H9 (cell line): ENCODE measurements around the gene GPI. TPM values are rescaled to one million over a fixed set of nuclear protein-coding genes. Genes with fewer than 3 reads are reported as not detected.

ENCODE experiments used
- DNase-seq: peaks from one replicate; pipeline ENCODE4 v3.0.0-alpha.2; 2017
- H2AFZ ChIP-seq: one replicate; pipeline ENCODE4 v1.6.1; 2013; ENCODE audit warnings: mild to moderate bottlenecking, low read length, control low read depth, moderate library complexity
- H2AK5ac ChIP-seq: 2 replicates; pipeline ENCODE4 v1.6.1; 2013; ENCODE audit warnings: low read length, control low read depth, mixed read lengths; ENCODE audit not compliant: insufficient read length
- H2BK120ac ChIP-seq: one replicate; pipeline ENCODE4 v1.6.1; 2013; ENCODE audit warnings: low read depth, mild to moderate bottlenecking, low read length, control low read depth, inconsistent platforms; ENCODE audit not compliant: poor library complexity, severe bottlenecking
- H2BK12ac ChIP-seq: 2 replicates; pipeline ENCODE4 v1.6.1; 2013; ENCODE audit warnings: low read length, control low read depth, mixed read lengths, low read depth; ENCODE audit not compliant: insufficient read length
- H2BK15ac ChIP-seq: 2 replicates; pipeline ENCODE4 v1.6.1; 2013; ENCODE audit warnings: low read depth, low read length, control low read depth
- H2BK20ac ChIP-seq: one replicate; pipeline ENCODE4 v1.6.1; 2013; ENCODE audit warnings: low read depth, mild to moderate bottlenecking, low read length, control low read depth, inconsistent platforms; ENCODE audit not compliant: poor library complexity, severe bottlenecking
- H2BK5ac ChIP-seq: 2 replicates; pipeline ENCODE4 v1.6.1; 2013; ENCODE audit warnings: low read length, control low read depth, mixed read lengths; ENCODE audit not compliant: insufficient read length
- H3K14ac ChIP-seq: 2 replicates; pipeline ENCODE4 v1.6.1; 2013; ENCODE audit warnings: low read length, control low read depth; ENCODE audit not compliant: insufficient read depth
- H3K18ac ChIP-seq: 2 replicates; pipeline ENCODE4 v1.6.1; 2013; ENCODE audit warnings: low read depth, mild to moderate bottlenecking, mixed read lengths, low read length, control low read depth; ENCODE audit not compliant: insufficient read length
- H3K23ac ChIP-seq: 2 replicates; pipeline ENCODE4 v1.6.1; 2013; ENCODE audit warnings: low read length, control low read depth, mixed read lengths, low read depth; ENCODE audit not compliant: insufficient read length
- H3K23me2 ChIP-seq: 2 replicates; pipeline ENCODE4 v1.6.1; 2013; ENCODE audit warnings: low read depth, mild to moderate bottlenecking, mixed read lengths, low read length, control low read depth; ENCODE audit not compliant: insufficient read length, poor library complexity, severe bottlenecking
- H3K27ac ChIP-seq: 2 replicates; pipeline ENCODE4 v1.5.1; 2013; ENCODE audit warnings: low read length, control low read depth, mixed read lengths, low read depth; ENCODE audit not compliant: insufficient read length
- H3K27me3 ChIP-seq: 2 replicates; pipeline ENCODE4 v1.6.1; 2013; ENCODE audit warnings: low read length, control low read depth, inconsistent platforms; ENCODE audit not compliant: insufficient read depth
- H3K4ac ChIP-seq: 2 replicates; pipeline ENCODE4 v1.6.1; 2013; ENCODE audit warnings: low read depth, mild to moderate bottlenecking, control low read depth, inconsistent platforms, low read length, moderate library complexity
- H3K4me1 ChIP-seq: 2 replicates; pipeline ENCODE4 v1.6.1; 2013; ENCODE audit warnings: low read length, control low read depth, inconsistent platforms; ENCODE audit not compliant: insufficient read depth
- H3K4me2 ChIP-seq: 2 replicates; pipeline ENCODE4 v1.6.1; 2013; ENCODE audit warnings: low read length, control low read depth, mixed read lengths; ENCODE audit not compliant: insufficient read length, insufficient read depth
- H3K56ac ChIP-seq: 2 replicates; pipeline ENCODE4 v1.6.1; 2013; ENCODE audit warnings: low read depth, mild to moderate bottlenecking, mixed read lengths, low read length, control low read depth; ENCODE audit not compliant: insufficient read length
- H3K79me1 ChIP-seq: 2 replicates; pipeline ENCODE4 v1.6.1; 2013; ENCODE audit warnings: low read depth, mild to moderate bottlenecking, moderate library complexity, low read length, control low read depth, inconsistent platforms; ENCODE audit not compliant: insufficient read depth, poor library complexity, severe bottlenecking
- H3K79me2 ChIP-seq: 2 replicates; pipeline ENCODE4 v1.6.1; 2013; ENCODE audit warnings: low read length, control low read depth, inconsistent platforms; ENCODE audit not compliant: insufficient read depth
- H3K9ac ChIP-seq: 2 replicates; pipeline ENCODE4 v1.6.1; 2013; ENCODE audit warnings: low read length, control low read depth, mixed read lengths; ENCODE audit not compliant: insufficient read length; ENCODE audit errors: extremely low read depth
- H3K9me3 ChIP-seq: one replicate; pipeline ENCODE4 v1.6.1; 2013; ENCODE audit warnings: low read depth, low read length, inconsistent platforms; ENCODE audit not compliant: control insufficient read depth
- H3T11ph ChIP-seq: one replicate; pipeline ENCODE4 v1.6.1; 2013; ENCODE audit warnings: mild to moderate bottlenecking, low read length, control low read depth, inconsistent platforms
- H4K20me1 ChIP-seq: one replicate; pipeline ENCODE4 v1.6.1; 2013; ENCODE audit not compliant: control insufficient read depth, insufficient read length, insufficient read depth
- H4K5ac ChIP-seq: 2 replicates; pipeline ENCODE4 v1.6.1; 2013; ENCODE audit warnings: low read depth, mild to moderate bottlenecking, mixed read lengths, low read length, control low read depth; ENCODE audit not compliant: insufficient read length
- H4K8ac ChIP-seq: replicated peaks from 2 replicates; pipeline ENCODE4 v1.6.1; 2013; ENCODE audit warnings: low read length, control low read depth, mixed read lengths, low read depth; ENCODE audit not compliant: insufficient read length
- H4K91ac ChIP-seq: 2 replicates; pipeline ENCODE4 v1.6.1; 2013; ENCODE audit warnings: low read depth, mild to moderate bottlenecking, moderate library complexity, mixed read lengths, low read length, control low read depth; ENCODE audit not compliant: insufficient read length
- H3K27ac Mint-ChIP-seq, 3 experiments: 2 replicates in 2 of 3; 3 replicates in 1 of 3; pipeline ENCODE4 v1.8.0; 2020 to 2021; ENCODE audit warnings: mixed read lengths in 3 of 3, mild to moderate bottlenecking in 1 of 3, moderate library complexity in 1 of 3
- H3K27me3 Mint-ChIP-seq: 2 replicates; pipeline ENCODE4 v1.8.0; 2021; ENCODE audit warnings: low read depth, mild to moderate bottlenecking, moderate library complexity, mixed read lengths
- H3K36me3 Mint-ChIP-seq, 3 experiments: 2 replicates in 2 of 3; 3 replicates in 1 of 3; pipeline ENCODE4 v1.8.0; 2020 to 2021; ENCODE audit warnings: low read depth in 3 of 3, mixed read lengths in 3 of 3; ENCODE audit not compliant: insufficient read depth in 1 of 3
- H3K4me1 Mint-ChIP-seq, 2 experiments: 2 replicates each; pipeline ENCODE4 v1.8.0; 2020; ENCODE audit warnings: mixed read lengths in 2 of 2
- H3K4me3 Mint-ChIP-seq, 2 experiments: 2 replicates in 1 of 2; 3 replicates in 1 of 2; pipeline ENCODE4 v1.8.0; 2020 to 2021; ENCODE audit warnings: mild to moderate bottlenecking in 2 of 2, mixed read lengths in 2 of 2, moderate library complexity in 1 of 2
- H3K9me3 Mint-ChIP-seq, 2 experiments: 2 replicates in 1 of 2; 3 replicates in 1 of 2; pipeline ENCODE4 v1.8.0; 2020; ENCODE audit warnings: mild to moderate bottlenecking in 2 of 2, mixed read lengths in 2 of 2, moderate library complexity in 1 of 2
- CTCF ChIP-seq: fragments of 200-600 bp; sonication (generic); conservative IDR thresholded peaks from 3 replicates; pipeline ENCODE4 v1.8.0; 2021; ENCODE audit warnings: antibody characterized with exemption, mild to moderate bottlenecking
- WGBS: extraction: QIAGEN DNeasy Blood & Tissue Kit; methylation state at CpG from one replicate; pipeline ENCODE4 v1.1.7; 2013; ENCODE audit warnings: missing lambda C conversion rate, low lambda C conversion rate, mixed read lengths; ENCODE audit not compliant: insufficient read length; ENCODE audit errors: extremely low coverage; 5-methylcytosine and 5-hydroxymethylcytosine counted together
- total RNA-seq: library from RNA; stranded (reverse); gene quantifications from 2 replicates; pipeline ENCODE4 v1.2.1, GENCODE V29; 2021

GPI gene
- total RNA-seq, 1 experiment from 2014 or later, result 373 TPM

GRCh38 chr19:34316741-34317301 is 48.2 kb upstream of the GPI start:
- Histone ChIP-seq H2BK12ac (no peak overlapping the region), H4K5ac (no peak overlapping the region), H3K27me3 (no peaks in the 10 kb centered on the region), H3K4me1 (peaks cover 2% of the 10 kb centered on the region; the same call in 1 of the 2 replicates), H2BK120ac (no peak overlapping the region), H3T11ph (no peak overlapping the region), H3K27ac (no peak overlapping the region), H3K79me1 (no peaks in the 10 kb centered on the region), H3K56ac (no peak overlapping the region), H3K4me2 (no peak overlapping the region), H4K91ac (no peak overlapping the region), H2AK5ac (no peak overlapping the region), H3K18ac (no peak overlapping the region), H2BK5ac (no peak overlapping the region), H4K8ac (no peak overlapping the region), H3K14ac (no peak overlapping the region), H3K9me3 (no peaks in the 10 kb centered on the region), H3K23me2 (no peaks in the 10 kb centered on the region), H2AFZ (no peak overlapping the region), H3K79me2 (no peaks in the 10 kb centered on the region), H3K23ac (no peak overlapping the region), H2BK15ac (no peak overlapping the region), H4K20me1 (no peaks in the 10 kb centered on the region), H2BK20ac (no peak overlapping the region), H3K4ac (no peak overlapping the region), H3K9ac (no peak overlapping the region)
- no peak for DNase-seq
- Mint-ChIP-seq H3K4me3 (no peak overlapping the region), H3K4me1 (peaks cover 13 to 25% of the 10 kb centered on the region in 2 experiments), H3K27ac (no peak overlapping the region; a peak in 1 of 7 replicates), H3K9me3 (no peaks in the 10 kb centered on the region), H3K36me3 (peaks cover 4 to 12% (median 8%) of the 10 kb centered on the region in 3 experiments; a peak in 5 of 7 replicates), H3K27me3 (no peaks in the 10 kb centered on the region; the same call in 1 of the 2 replicates)
- no CpG with 5 or more reads among the region's 5 CpGs for WGBS
- no peak for TF ChIP-seq CTCF
